H9 (cell line): Measurements from ENCODE around the gene MED22. TPM values are rescaled to one million over a fixed set of nuclear protein-coding genes. Genes with fewer than 3 reads are reported as not detected.

Experiments used
- DNase-seq: peaks from one replicate; pipeline ENCODE4 v3.0.0-alpha.2; 2017
- H2AFZ ChIP-seq: one replicate; pipeline ENCODE4 v1.6.1; 2013; ENCODE audit warnings: mild to moderate bottlenecking, low read length, control low read depth, moderate library complexity
- H2AK5ac ChIP-seq: 2 replicates; pipeline ENCODE4 v1.6.1; 2013; ENCODE audit warnings: low read length, control low read depth, mixed read lengths; ENCODE audit not compliant: insufficient read length
- H2BK120ac ChIP-seq: one replicate; pipeline ENCODE4 v1.6.1; 2013; ENCODE audit warnings: low read depth, mild to moderate bottlenecking, low read length, control low read depth, inconsistent platforms; ENCODE audit not compliant: poor library complexity, severe bottlenecking
- H2BK12ac ChIP-seq: 2 replicates; pipeline ENCODE4 v1.6.1; 2013; ENCODE audit warnings: low read length, control low read depth, mixed read lengths, low read depth; ENCODE audit not compliant: insufficient read length
- H2BK15ac ChIP-seq: 2 replicates; pipeline ENCODE4 v1.6.1; 2013; ENCODE audit warnings: low read depth, low read length, control low read depth
- H2BK20ac ChIP-seq: one replicate; pipeline ENCODE4 v1.6.1; 2013; ENCODE audit warnings: low read depth, mild to moderate bottlenecking, low read length, control low read depth, inconsistent platforms; ENCODE audit not compliant: poor library complexity, severe bottlenecking
- H2BK5ac ChIP-seq: 2 replicates; pipeline ENCODE4 v1.6.1; 2013; ENCODE audit warnings: low read length, control low read depth, mixed read lengths; ENCODE audit not compliant: insufficient read length
- H3K14ac ChIP-seq: 2 replicates; pipeline ENCODE4 v1.6.1; 2013; ENCODE audit warnings: low read length, control low read depth; ENCODE audit not compliant: insufficient read depth
- H3K18ac ChIP-seq: 2 replicates; pipeline ENCODE4 v1.6.1; 2013; ENCODE audit warnings: low read depth, mild to moderate bottlenecking, mixed read lengths, low read length, control low read depth; ENCODE audit not compliant: insufficient read length
- H3K23ac ChIP-seq: 2 replicates; pipeline ENCODE4 v1.6.1; 2013; ENCODE audit warnings: low read length, control low read depth, mixed read lengths, low read depth; ENCODE audit not compliant: insufficient read length
- H3K23me2 ChIP-seq: 2 replicates; pipeline ENCODE4 v1.6.1; 2013; ENCODE audit warnings: low read depth, mild to moderate bottlenecking, mixed read lengths, low read length, control low read depth; ENCODE audit not compliant: insufficient read length, poor library complexity, severe bottlenecking
- H3K27ac ChIP-seq: 2 replicates; pipeline ENCODE4 v1.5.1; 2013; ENCODE audit warnings: low read length, control low read depth, mixed read lengths, low read depth; ENCODE audit not compliant: insufficient read length
- H3K27me3 ChIP-seq: 2 replicates; pipeline ENCODE4 v1.6.1; 2013; ENCODE audit warnings: low read length, control low read depth, inconsistent platforms; ENCODE audit not compliant: insufficient read depth
- H3K4ac ChIP-seq: 2 replicates; pipeline ENCODE4 v1.6.1; 2013; ENCODE audit warnings: low read depth, mild to moderate bottlenecking, control low read depth, inconsistent platforms, low read length, moderate library complexity
- H3K4me1 ChIP-seq: 2 replicates; pipeline ENCODE4 v1.6.1; 2013; ENCODE audit warnings: low read length, control low read depth, inconsistent platforms; ENCODE audit not compliant: insufficient read depth
- H3K4me2 ChIP-seq: 2 replicates; pipeline ENCODE4 v1.6.1; 2013; ENCODE audit warnings: low read length, control low read depth, mixed read lengths; ENCODE audit not compliant: insufficient read length, insufficient read depth
- H3K56ac ChIP-seq: 2 replicates; pipeline ENCODE4 v1.6.1; 2013; ENCODE audit warnings: low read depth, mild to moderate bottlenecking, mixed read lengths, low read length, control low read depth; ENCODE audit not compliant: insufficient read length
- H3K79me1 ChIP-seq: 2 replicates; pipeline ENCODE4 v1.6.1; 2013; ENCODE audit warnings: low read depth, mild to moderate bottlenecking, moderate library complexity, low read length, control low read depth, inconsistent platforms; ENCODE audit not compliant: insufficient read depth, poor library complexity, severe bottlenecking
- H3K79me2 ChIP-seq: 2 replicates; pipeline ENCODE4 v1.6.1; 2013; ENCODE audit warnings: low read length, control low read depth, inconsistent platforms; ENCODE audit not compliant: insufficient read depth
- H3K9ac ChIP-seq: 2 replicates; pipeline ENCODE4 v1.6.1; 2013; ENCODE audit warnings: low read length, control low read depth, mixed read lengths; ENCODE audit not compliant: insufficient read length; ENCODE audit errors: extremely low read depth
- H3K9me3 ChIP-seq: one replicate; pipeline ENCODE4 v1.6.1; 2013; ENCODE audit warnings: low read depth, low read length, inconsistent platforms; ENCODE audit not compliant: control insufficient read depth
- H3T11ph ChIP-seq: one replicate; pipeline ENCODE4 v1.6.1; 2013; ENCODE audit warnings: mild to moderate bottlenecking, low read length, control low read depth, inconsistent platforms
- H4K20me1 ChIP-seq: one replicate; pipeline ENCODE4 v1.6.1; 2013; ENCODE audit not compliant: control insufficient read depth, insufficient read length, insufficient read depth
- H4K5ac ChIP-seq: 2 replicates; pipeline ENCODE4 v1.6.1; 2013; ENCODE audit warnings: low read depth, mild to moderate bottlenecking, mixed read lengths, low read length, control low read depth; ENCODE audit not compliant: insufficient read length
- H4K8ac ChIP-seq: replicated peaks from 2 replicates; pipeline ENCODE4 v1.6.1; 2013; ENCODE audit warnings: low read length, control low read depth, mixed read lengths, low read depth; ENCODE audit not compliant: insufficient read length
- H4K91ac ChIP-seq: 2 replicates; pipeline ENCODE4 v1.6.1; 2013; ENCODE audit warnings: low read depth, mild to moderate bottlenecking, moderate library complexity, mixed read lengths, low read length, control low read depth; ENCODE audit not compliant: insufficient read length
- H3K27ac Mint-ChIP-seq, 3 experiments: 2 replicates in 2 of 3; 3 replicates in 1 of 3; pipeline ENCODE4 v1.8.0; 2020 to 2021; ENCODE audit warnings: mixed read lengths in 3 of 3, mild to moderate bottlenecking in 1 of 3, moderate library complexity in 1 of 3
- H3K27me3 Mint-ChIP-seq: 2 replicates; pipeline ENCODE4 v1.8.0; 2021; ENCODE audit warnings: low read depth, mild to moderate bottlenecking, moderate library complexity, mixed read lengths
- H3K36me3 Mint-ChIP-seq, 3 experiments: 2 replicates in 2 of 3; 3 replicates in 1 of 3; pipeline ENCODE4 v1.8.0; 2020 to 2021; ENCODE audit warnings: low read depth in 3 of 3, mixed read lengths in 3 of 3; ENCODE audit not compliant: insufficient read depth in 1 of 3
- H3K4me1 Mint-ChIP-seq, 2 experiments: 2 replicates each; pipeline ENCODE4 v1.8.0; 2020; ENCODE audit warnings: mixed read lengths in 2 of 2
- H3K4me3 Mint-ChIP-seq, 2 experiments: 2 replicates in 1 of 2; 3 replicates in 1 of 2; pipeline ENCODE4 v1.8.0; 2020 to 2021; ENCODE audit warnings: mild to moderate bottlenecking in 2 of 2, mixed read lengths in 2 of 2, moderate library complexity in 1 of 2
- H3K9me3 Mint-ChIP-seq, 2 experiments: 2 replicates in 1 of 2; 3 replicates in 1 of 2; pipeline ENCODE4 v1.8.0; 2020; ENCODE audit warnings: mild to moderate bottlenecking in 2 of 2, mixed read lengths in 2 of 2, moderate library complexity in 1 of 2
- CTCF ChIP-seq: fragments of 200-600 bp; sonication (generic); conservative IDR thresholded peaks from 3 replicates; pipeline ENCODE4 v1.8.0; 2021; ENCODE audit warnings: antibody characterized with exemption, mild to moderate bottlenecking
- WGBS: extraction: QIAGEN DNeasy Blood & Tissue Kit; methylation state at CpG from one replicate; pipeline ENCODE4 v1.1.7; 2013; ENCODE audit warnings: missing lambda C conversion rate, low lambda C conversion rate, mixed read lengths; ENCODE audit not compliant: insufficient read length; ENCODE audit errors: extremely low coverage; 5-methylcytosine and 5-hydroxymethylcytosine counted together
- total RNA-seq: library from RNA; stranded (reverse); gene quantifications from 2 replicates; pipeline ENCODE4 v1.2.1, GENCODE V29; 2021

The MED22 gene
- total RNA-seq, 1 experiment from 2014 or later, result 60.1 TPM

DNA sequence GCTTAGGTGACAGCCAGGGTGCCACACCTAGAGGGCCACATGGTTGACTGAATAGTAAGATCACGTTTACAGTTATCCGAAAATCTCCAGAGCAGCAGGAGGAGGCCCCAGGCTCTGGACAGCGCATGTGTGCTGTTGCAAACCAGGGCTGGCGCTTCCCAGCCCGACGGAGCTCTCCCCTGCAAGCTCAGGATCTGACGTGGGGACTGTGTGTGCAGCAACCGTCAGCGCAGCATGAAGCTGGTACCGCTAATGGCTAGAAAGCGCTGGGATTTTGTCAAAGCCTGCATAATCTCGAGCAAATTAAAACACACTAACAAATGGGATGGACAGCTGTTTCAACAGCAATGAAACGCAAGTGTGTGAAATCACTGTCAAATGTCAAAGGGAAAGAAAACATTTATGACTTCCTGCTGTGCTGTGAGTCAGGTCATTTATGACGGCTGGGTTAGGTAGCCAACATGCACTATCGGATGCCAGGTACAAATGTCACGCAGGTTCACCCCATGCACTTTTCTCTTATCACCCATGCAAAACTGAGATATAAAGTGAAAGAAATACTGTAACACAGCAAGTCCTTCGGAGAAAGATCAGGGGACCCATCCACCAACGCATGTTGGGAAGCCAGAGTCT is 20.4 kb upstream of the MED22 start:
- Histone ChIP-seq H3T11ph (no peak overlapping the region), H2BK15ac (no peak overlapping the region), H3K56ac (no peak overlapping the region), H3K18ac (no peak overlapping the region), H3K79me1 (peaks cover 34% of the 10 kb centered on the region), H3K14ac (no peak overlapping the region), H3K27ac (no peak overlapping the region), H3K23ac (no peak overlapping the region), H3K4me2 (no peak overlapping the region), H3K9me3 (no peaks in the 10 kb centered on the region), H3K4ac (no peak overlapping the region), H2BK120ac (no peak overlapping the region), H3K23me2 (no peaks in the 10 kb centered on the region), H2AK5ac (no peak overlapping the region), H3K79me2 (peaks cover 51% of the 10 kb centered on the region; the same call in 1 of the 2 replicates), H3K27me3 (no peaks in the 10 kb centered on the region), H3K4me1 (no peaks in the 10 kb centered on the region), H2BK5ac (no peak overlapping the region), H4K20me1 (no peaks in the 10 kb centered on the region), H4K91ac (no peak overlapping the region), H2BK20ac (no peak overlapping the region), H4K8ac (no peak overlapping the region), H2BK12ac (no peak overlapping the region), H2AFZ (no peak overlapping the region), H4K5ac (no peak overlapping the region), H3K9ac (no peak overlapping the region)
- Mint-ChIP-seq H3K27ac (peak overlapping the region in 1 of 3 experiments; percentile 69; a peak in 3 of 7 replicates), H3K36me3 (peaks cover 33 to 87% (median 70%) of the 10 kb centered on the region in 3 experiments; a peak in 6 of 7 replicates), H3K9me3 (no peaks in the 10 kb centered on the region), H3K4me3 (no peak overlapping the region), H3K27me3 (no peaks in the 10 kb centered on the region), H3K4me1 (peaks cover 3 to 7% of the 10 kb centered on the region in 2 experiments; a peak in 3 of 4 replicates)
- WGBS, result no CpG with 5 or more reads among the region's 18 CpGs
- no peak for DNase-seq
- TF ChIP-seq CTCF, result no peak
